VCaP (cell line): ENCODE measurements around the gene NUP205.

ENCODE experiments used
- H3K27ac ChIP-seq: fragments of 450-650 bp; 2 replicates; pipeline ENCODE4 v1.5.1; 2017
- CTCF ChIP-seq: fragments of 450-650 bp; conservative IDR thresholded peaks from 2 replicates; pipeline ENCODE4 v1.5.1; 2017; ENCODE audit warnings: mild to moderate bottlenecking, moderate library complexity

NUP205 gene

GRCh38 chr7:135697276-135698049 is 139.7 kb downstream of the NUP205 start:
- no peak overlapping the region for H3K27ac ChIP-seq
- TF ChIP-seq CTCF = no peak
